Karpas-422 (cell line): Measurements from ENCODE around the gene LRIG3. TPM values are rescaled to one million over a fixed set of nuclear protein-coding genes. Genes with fewer than 3 reads are reported as not detected.

Source experiments
- DNase-seq: peaks from one replicate; pipeline ENCODE4 v3.0.0-alpha.2; 2015
- H2AFZ ChIP-seq: fragments of 200-600 bp; sonication (generic); 2 replicates; pipeline ENCODE4 v1.6.1; 2014; ENCODE audit warnings: antibody characterized with exemption, low read length, mixed read lengths
- H3K27ac ChIP-seq: fragments of 200-600 bp; sonication (generic); 2 replicates; pipeline ENCODE4 v1.5.1; 2014; ENCODE audit warnings: mild to moderate bottlenecking, low read length, moderate library complexity
- H3K27me3 ChIP-seq: fragments of 200-600 bp; sonication (generic); 2 replicates; pipeline ENCODE4 v1.6.1; 2014; ENCODE audit warnings: low read length, mixed read lengths
- H3K36me3 ChIP-seq: fragments of 200-600 bp; sonication (generic); 2 replicates; pipeline ENCODE4 v1.6.1; 2014; ENCODE audit warnings: low read length, mixed read lengths; ENCODE audit not compliant: insufficient read depth
- H3K4me1 ChIP-seq: fragments of 200-600 bp; sonication (generic); 2 replicates; pipeline ENCODE4 v1.6.1; 2014; ENCODE audit warnings: mild to moderate bottlenecking, low read length, mixed read lengths
- H3K4me2 ChIP-seq: fragments of 200-600 bp; sonication (generic); 2 replicates; pipeline ENCODE4 v1.6.1; 2014; ENCODE audit warnings: low read length, low read depth, mild to moderate bottlenecking; ENCODE audit not compliant: poor library complexity, severe bottlenecking
- H3K4me3 ChIP-seq: fragments of 200-600 bp; sonication (generic); 2 replicates; pipeline ENCODE4 v1.5.1; 2014; ENCODE audit warnings: mild to moderate bottlenecking, antibody characterized with exemption, low read length, mixed read lengths
- H3K79me2 ChIP-seq: fragments of 200-600 bp; sonication (generic); 2 replicates; pipeline ENCODE4 v1.6.1; 2014; ENCODE audit warnings: mild to moderate bottlenecking, low read length, mixed read lengths
- H3K9ac ChIP-seq: fragments of 200-600 bp; sonication (generic); 2 replicates; pipeline ENCODE4 v1.6.0; 2014; ENCODE audit warnings: low read length
- H3K9me2 ChIP-seq: fragments of 200-600 bp; sonication (generic), shearing (Covaris generic); replicated peaks from 2 replicates; pipeline ENCODE4 v1.6.0; 2014; ENCODE audit warnings: mild to moderate bottlenecking, low read length, moderate library complexity; ENCODE audit not compliant: insufficient read depth
- H3K9me3 ChIP-seq: fragments of 300-700, 200-600 bp; sonication (generic); 2 replicates; pipeline ENCODE4 v1.6.1; 2014; ENCODE audit warnings: low read length, mixed read lengths
- H4K20me1 ChIP-seq: fragments of 200-600 bp; sonication (generic); 2 replicates; pipeline ENCODE4 v1.6.1; 2014; ENCODE audit warnings: mild to moderate bottlenecking, antibody characterized with exemption, low read length, low read depth; ENCODE audit not compliant: insufficient read depth
- total RNA-seq: library from RNA; depleted of rRNA; stranded (reverse); fragments of >200 nt; shearing (Covaris generic); gene quantifications from 2 replicates; pipeline ENCODE4 v1.2.3, GENCODE V29; 2014; ENCODE audit warnings: low replicate concordance

Gene LRIG3
- total RNA-seq, 1 experiment from 2014 or later = not detected

GRCh38 chr12:58939399-58940100, 19.2 kb upstream of the LRIG3 start:
- Histone ChIP-seq H3K9ac (no peak overlapping the region), H2AFZ (no peak overlapping the region), H3K79me2 (no peaks in the 10 kb centered on the region), H3K9me2 (no peaks in the 10 kb centered on the region), H3K9me3 (no peaks in the 10 kb centered on the region), H3K27ac (no peak overlapping the region), H3K4me3 (no peak overlapping the region), H3K4me2 (no peak overlapping the region), H3K4me1 (no peaks in the 10 kb centered on the region), H4K20me1 (no peaks in the 10 kb centered on the region), H3K36me3 (no peaks in the 10 kb centered on the region), H3K27me3 (no peaks in the 10 kb centered on the region)
- no peak for DNase-seq

GRCh38 chr12:58938440-58938839, 18.1 kb upstream of the LRIG3 start:
- Histone ChIP-seq H3K4me2 (no peak overlapping the region), H3K27me3 (no peaks in the 10 kb centered on the region), H3K36me3 (no peaks in the 10 kb centered on the region), H3K9me3 (no peaks in the 10 kb centered on the region), H3K9me2 (no peaks in the 10 kb centered on the region), H3K27ac (no peak overlapping the region), H4K20me1 (no peaks in the 10 kb centered on the region), H2AFZ (no peak overlapping the region), H3K4me3 (no peak overlapping the region), H3K79me2 (no peaks in the 10 kb centered on the region), H3K4me1 (no peaks in the 10 kb centered on the region), H3K9ac (no peak overlapping the region)
- DNase-seq = no peak

- no peak for DNase-seq
- Histone ChIP-seq H3K36me3 (no peaks in the 10 kb centered on the region), H3K9ac (no peak overlapping the region), H3K4me1 (no peaks in the 10 kb centered on the region), H3K79me2 (no peaks in the 10 kb centered on the region), H3K9me2 (no peaks in the 10 kb centered on the region), H3K27me3 (no peaks in the 10 kb centered on the region), H3K4me3 (no peak overlapping the region), H2AFZ (no peak overlapping the region), H3K27ac (no peak overlapping the region), H3K9me3 (no peaks in the 10 kb centered on the region), H3K4me2 (no peak overlapping the region), H4K20me1 (no peaks in the 10 kb centered on the region)
Observed at GRCh38 chr12:58934528-58934927, 14.2 kb upstream of the LRIG3 start.

- Histone ChIP-seq H3K9ac (no peak overlapping the region), H3K79me2 (no peaks in the 10 kb centered on the region), H3K4me1 (no peaks in the 10 kb centered on the region), H4K20me1 (no peaks in the 10 kb centered on the region), H3K27me3 (no peaks in the 10 kb centered on the region), H3K27ac (no peak overlapping the region), H3K9me3 (no peaks in the 10 kb centered on the region), H3K4me2 (no peak overlapping the region), H3K9me2 (no peaks in the 10 kb centered on the region), H2AFZ (no peak overlapping the region), H3K36me3 (no peaks in the 10 kb centered on the region), H3K4me3 (no peak overlapping the region)
- no peak for DNase-seq
Observed at GRCh38 chr12:58932806-58933681, 12.7 kb upstream of the LRIG3 start.

- H2AFZ ChIP-seq = no peak overlapping the region
- H3K9me2 ChIP-seq = no peaks in the 10 kb centered on the region
- no peaks in the 10 kb centered on the region for H3K4me1 ChIP-seq
- no peak overlapping the region for H3K9ac ChIP-seq
- H3K4me3 ChIP-seq = no peak overlapping the region
- no peaks in the 10 kb centered on the region for H3K27me3 ChIP-seq
- no peak overlapping the region for H3K4me2 ChIP-seq
- no peaks in the 10 kb centered on the region for H4K20me1 ChIP-seq
- H3K27ac ChIP-seq = no peak overlapping the region
- H3K79me2 ChIP-seq = no peaks in the 10 kb centered on the region
- no peaks in the 10 kb centered on the region for H3K36me3 ChIP-seq
- no peak for DNase-seq
- no peaks in the 10 kb centered on the region for H3K9me3 ChIP-seq
Observed at GRCh38 chr12:58931518-58931917, 11.2 kb upstream of the LRIG3 start.

- H2AFZ ChIP-seq = no peak overlapping the region
- no peak overlapping the region for H3K4me2 ChIP-seq
- H3K27me3 ChIP-seq = no peaks in the 10 kb centered on the region
- no peak overlapping the region for H3K9ac ChIP-seq
- no peak for DNase-seq
- no peak overlapping the region for H3K27ac ChIP-seq
- no peaks in the 10 kb centered on the region for H3K79me2 ChIP-seq
- H3K4me3 ChIP-seq = no peak overlapping the region
- no peaks in the 10 kb centered on the region for H3K36me3 ChIP-seq
- no peaks in the 10 kb centered on the region for H3K9me2 ChIP-seq
- no peaks in the 10 kb centered on the region for H4K20me1 ChIP-seq
- H3K4me1 ChIP-seq = no peaks in the 10 kb centered on the region
- H3K9me3 ChIP-seq = no peaks in the 10 kb centered on the region
Observed at GRCh38 chr12:58930770-58931324, 10.5 kb upstream of the LRIG3 start.

GRCh38 chr12:58927120-58927519, 6.8 kb upstream of the LRIG3 start:
- Histone ChIP-seq H2AFZ (no peak overlapping the region), H3K9me3 (no peaks in the 10 kb centered on the region)
- no peak for DNase-seq

GRCh38 chr12:58926586-58926985, 6.3 kb upstream of the LRIG3 start:
- Histone ChIP-seq H3K4me1 (no peaks in the 10 kb centered on the region), H3K4me2 (no peak overlapping the region), H3K9ac (no peak overlapping the region), H3K9me2 (no peaks in the 10 kb centered on the region), H3K27me3 (no peaks in the 10 kb centered on the region), H3K4me3 (no peak overlapping the region), H3K79me2 (no peaks in the 10 kb centered on the region), H2AFZ (no peak overlapping the region), H4K20me1 (no peaks in the 10 kb centered on the region), H3K36me3 (no peaks in the 10 kb centered on the region), H3K9me3 (no peaks in the 10 kb centered on the region), H3K27ac (no peak overlapping the region)
- no peak for DNase-seq

More at GRCh38 chr12:58927120-58927519, 6.8 kb upstream of the LRIG3 start:
- H3K4me2 ChIP-seq = no peak overlapping the region
- no peaks in the 10 kb centered on the region for H3K9me2 ChIP-seq
- no peaks in the 10 kb centered on the region for H3K79me2 ChIP-seq
- no peaks in the 10 kb centered on the region for H3K4me1 ChIP-seq
- no peak overlapping the region for H3K9ac ChIP-seq
- H3K36me3 ChIP-seq = no peaks in the 10 kb centered on the region
- H3K4me3 ChIP-seq = no peak overlapping the region
- no peaks in the 10 kb centered on the region for H4K20me1 ChIP-seq
- H3K27ac ChIP-seq = no peak overlapping the region
- no peaks in the 10 kb centered on the region for H3K27me3 ChIP-seq
